ENCODE measurements around the gene RABGEF1. TPM values are rescaled to one million over a fixed set of nuclear protein-coding genes. Genes with fewer than 3 reads are reported as not detected.

Gene RABGEF1
- total and polyA plus RNA-seq, 2 donors (not counting 1 experiment from before 2014, with no cell fraction given) = 27.9 to 31.0 TPM

DNA sequence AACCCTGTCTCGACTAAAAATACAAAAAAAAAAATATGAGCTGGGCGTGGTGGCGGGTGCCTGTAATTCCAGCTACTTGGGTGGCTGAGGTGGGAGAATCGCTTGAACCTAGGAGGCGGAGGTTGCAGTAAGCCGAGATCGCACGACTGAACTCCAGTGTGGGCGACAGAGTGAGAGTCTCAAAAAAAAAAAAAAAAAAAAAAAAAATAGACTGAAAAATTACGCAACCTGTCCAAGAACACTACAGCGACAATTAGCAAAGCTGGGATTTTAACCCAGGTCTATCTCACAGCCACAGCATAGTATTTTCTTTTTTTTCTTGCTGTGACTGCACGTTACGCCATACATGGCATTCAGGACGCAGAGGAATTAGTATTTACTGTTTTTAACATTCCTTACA, 1.1 kb upstream of the RABGEF1 start:
- peaks cover 48 to 59% of the 10 kb centered on the region in 2 donors for H3K4me1 ChIP-seq (ENCODE audit: control insufficient read depth in 2 of 2, insufficient read depth in 2 of 2, low read length in 2 of 2)
- DNase-seq = no peak
- no peak overlapping the region for H2AFZ ChIP-seq (ENCODE audit: insufficient read depth, low read depth, low read length, poor library complexity, severe bottlenecking)
- H3K4me1 Mint-ChIP-seq = peaks cover 58% of the 10 kb centered on the region
- peak overlapping the region; percentile 98 for H3K27ac Mint-ChIP-seq
- H3K9me3 Mint-ChIP-seq (ENCODE audit: insufficient read depth) = no peaks in the 10 kb centered on the region
- peak overlapping the region; percentile 84 for H3K4me2 ChIP-seq (replicated peaks; ENCODE audit: low read depth, low read length, poor library complexity, severe bottlenecking)
- H3K4me3 Mint-ChIP-seq = peak overlapping the region; percentile 95
- H3K9me3 ChIP-seq (ENCODE audit: control extremely low read depth in 1 of 3, control insufficient read depth in 2 of 3, insufficient read depth in 1 of 3, low read length in 2 of 3) = peaks cover 0 to 3% (median 0%) of the 10 kb centered on the region in 3 donors
- TF ChIP-seq EZH2 (IDR thresholded peaks at IDR 0.05; ENCODE audit: borderline replicate concordance, insufficient read depth, low read depth, low read length, poor library complexity, severe bottlenecking) = no peak
- TF ChIP-seq, protein P1, sequence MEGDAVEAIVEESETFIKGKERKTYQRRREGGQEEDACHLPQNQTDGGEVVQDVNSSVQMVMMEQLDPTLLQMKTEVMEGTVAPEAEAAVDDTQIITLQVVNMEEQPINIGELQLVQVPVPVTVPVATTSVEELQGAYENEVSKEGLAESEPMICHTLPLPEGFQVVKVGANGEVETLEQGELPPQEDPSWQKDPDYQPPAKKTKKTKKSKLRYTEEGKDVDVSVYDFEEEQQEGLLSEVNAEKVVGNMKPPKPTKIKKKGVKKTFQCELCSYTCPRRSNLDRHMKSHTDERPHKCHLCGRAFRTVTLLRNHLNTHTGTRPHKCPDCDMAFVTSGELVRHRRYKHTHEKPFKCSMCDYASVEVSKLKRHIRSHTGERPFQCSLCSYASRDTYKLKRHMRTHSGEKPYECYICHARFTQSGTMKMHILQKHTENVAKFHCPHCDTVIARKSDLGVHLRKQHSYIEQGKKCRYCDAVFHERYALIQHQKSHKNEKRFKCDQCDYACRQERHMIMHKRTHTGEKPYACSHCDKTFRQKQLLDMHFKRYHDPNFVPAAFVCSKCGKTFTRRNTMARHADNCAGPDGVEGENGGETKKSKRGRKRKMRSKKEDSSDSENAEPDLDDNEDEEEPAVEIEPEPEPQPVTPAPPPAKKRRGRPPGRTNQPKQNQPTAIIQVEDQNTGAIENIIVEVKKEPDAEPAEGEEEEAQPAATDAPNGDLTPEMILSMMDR (IDR thresholded peaks at IDR 0.05) = no peak
- peaks cover 69% of the 10 kb centered on the region for H3K79me2 ChIP-seq (ENCODE audit: control insufficient read depth, insufficient read depth, low read length)
- peak overlapping the region; percentile 79 to 95 (median 93) for H3K4me3 ChIP-seq (ENCODE audit: control extremely low read depth in 1 of 5, extremely low read depth in 1 of 5, insufficient read depth in 1 of 5, low read depth in 2 of 5, low read length in 4 of 5)
- intact Hi-C loops (cut with micrococcal nuclease) = no loop called here
- H3K27me3 ChIP-seq (replicated peaks in 1 of 4; ENCODE audit: control extremely low read depth in 1 of 4, control insufficient read depth in 3 of 4, insufficient read depth in 4 of 4, low read length in 3 of 4) = no peaks in the 10 kb centered on the region
- peaks cover 2 to 7% of the 10 kb centered on the region in 2 experiments for H3K36me3 ChIP-seq (replicated peaks in 1 of 2; ENCODE audit: control extremely low read depth in 1 of 2, control insufficient read depth in 1 of 2, extremely low read depth in 1 of 2, insufficient read depth in 2 of 2, low read length in 1 of 2)
- H4K20me1 ChIP-seq (ENCODE audit: control insufficient read depth, insufficient read depth, low read length, poor library complexity, severe bottlenecking) = peaks cover 5% of the 10 kb centered on the region
- CTCF ChIA-PET = interaction anchor here (0.7 to 0.8 kb wide), 2 partner anchors 21 to 190 kb away, joined by 5 to 7 read pairs; no protein-coding TSS in a partner anchor
- H3K9ac ChIP-seq (ENCODE audit: low read length) = peak overlapping the region; percentile 94
- POLR2A ChIA-PET = interaction anchor here (0.7 to 1.7 kb wide), 4 partner anchors 85 to 246 kb away, joined by 4 to 11 read pairs (median 6); partner anchors contain the start of gene KCTD7
- WGBS (ENCODE audit: insufficient coverage) = 98% methylated on average over 8 of the region's 14 CpGs
- no peaks in the 10 kb centered on the region for H3K27me3 Mint-ChIP-seq
- peak overlapping the region; percentile 89 to 97 for H3K27ac ChIP-seq (ENCODE audit: low read length in 2 of 2)
- no peak for ATAC-seq (ENCODE audit: low read depth)

DNA sequence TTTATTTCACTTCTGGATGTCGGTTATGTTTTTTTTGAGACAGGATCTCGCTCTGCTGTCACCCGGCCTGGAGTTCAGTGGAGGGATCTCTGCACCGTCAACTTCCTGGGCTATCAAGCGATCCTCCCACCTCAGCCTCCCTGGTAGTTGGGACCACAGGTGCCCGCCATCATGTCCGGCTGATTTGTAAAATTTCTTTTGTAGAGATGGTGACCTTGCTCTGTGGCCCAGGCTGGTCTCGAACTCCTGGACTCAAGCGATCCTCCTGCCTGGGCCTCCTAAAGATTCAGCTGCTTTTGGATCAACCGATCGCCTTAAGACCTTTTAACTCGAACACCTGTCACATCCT, 606 bp upstream of the RABGEF1 start:
- Histone ChIP-seq H3K4me1 (ENCODE audit: control insufficient read depth in 2 of 2, insufficient read depth in 2 of 2, low read length in 2 of 2) (peaks cover 52 to 62% of the 10 kb centered on the region in 2 donors), H3K27ac (ENCODE audit: low read length in 2 of 2) (peak overlapping the region; percentile 89 to 97), H3K9me3 (ENCODE audit: control extremely low read depth in 1 of 3, control insufficient read depth in 2 of 3, insufficient read depth in 1 of 3, low read length in 2 of 3) (peaks cover 0 to 3% (median 0%) of the 10 kb centered on the region in 3 donors), H3K79me2 (ENCODE audit: control insufficient read depth, insufficient read depth, low read length) (peaks cover 74% of the 10 kb centered on the region), H3K36me3 (replicated peaks in 1 of 2; ENCODE audit: control extremely low read depth in 1 of 2, control insufficient read depth in 1 of 2, extremely low read depth in 1 of 2, insufficient read depth in 2 of 2, low read length in 1 of 2) (peaks cover 2 to 7% of the 10 kb centered on the region in 2 experiments), H2AFZ (ENCODE audit: insufficient read depth, low read depth, low read length, poor library complexity, severe bottlenecking) (peak overlapping the region; percentile 78), H3K4me3 (ENCODE audit: control extremely low read depth in 1 of 5, extremely low read depth in 1 of 5, insufficient read depth in 1 of 5, low read depth in 2 of 5, low read length in 4 of 5) (peak overlapping the region; percentile 79 to 95 (median 93)), H3K4me2 (replicated peaks; ENCODE audit: low read depth, low read length, poor library complexity, severe bottlenecking) (peak overlapping the region; percentile 84), H4K20me1 (ENCODE audit: control insufficient read depth, insufficient read depth, low read length, poor library complexity, severe bottlenecking) (peaks cover 5% of the 10 kb centered on the region), H3K27me3 (replicated peaks in 1 of 4; ENCODE audit: control extremely low read depth in 1 of 4, control insufficient read depth in 3 of 4, insufficient read depth in 4 of 4, low read length in 3 of 4) (no peaks in the 10 kb centered on the region), H3K9ac (ENCODE audit: low read length) (peak overlapping the region; percentile 94)
- peaks cover 61% of the 10 kb centered on the region for H3K4me1 Mint-ChIP-seq
- POLR2A ChIA-PET = interaction anchor here (1.0 to 1.7 kb wide), 5 partner anchors 66 to 247 kb away, joined by 4 to 11 read pairs (median 5); partner anchors contain the start of gene KCTD7
- TF ChIP-seq, protein P1 (IDR thresholded peaks at IDR 0.05) = no peak
- no peak for TF ChIP-seq EZH2 (IDR thresholded peaks at IDR 0.05; ENCODE audit: borderline replicate concordance, insufficient read depth, low read depth, low read length, poor library complexity, severe bottlenecking)
- H3K4me3 Mint-ChIP-seq = peak overlapping the region; percentile 95
- peak overlapping the region; percentile 98 for H3K27ac Mint-ChIP-seq
- 5% methylated on average over 7 of the region's 12 CpGs for WGBS (ENCODE audit: insufficient coverage)
- no peak for ATAC-seq (ENCODE audit: low read depth)
- no peak for DNase-seq
- no peaks in the 10 kb centered on the region for H3K9me3 Mint-ChIP-seq (ENCODE audit: insufficient read depth)
- intact Hi-C loops (cut with micrococcal nuclease) = loop anchor here (1.0 to 2.0 kb wide), 6 partner anchors 58 to 181 kb away; partner anchors contain the start of genes KCTD7 and TMEM248
- H3K27me3 Mint-ChIP-seq = no peaks in the 10 kb centered on the region
- CTCF ChIA-PET = interaction anchor here (0.8 to 0.9 kb wide), 2 partner anchors 21 to 55 kb away, joined by 3 to 7 read pairs; no protein-coding TSS in a partner anchor
